ENCODE results near the gene KIAA1755. TPM values are rescaled to one million over a fixed set of nuclear protein-coding genes. Genes with fewer than 3 reads are reported as not detected.
A peak's percentile ranks its signal among the peaks of the same experiment; 100 is the strongest.

The KIAA1755 gene
- total RNA-seq, 1 donor from 2014 or later = 0.22 TPM

GRCh38 chr20:38220587-38221118, 39.9 kb downstream of the KIAA1755 start:
- H2AFZ ChIP-seq (replicated peaks) = no peak overlapping the region
- Mint-ChIP-seq H3K27ac (no peak overlapping the region), H3K4me1 (peaks cover 12% of the 10 kb centered on the region), H3K27me3 (ENCODE audit: insufficient read depth, low read depth) (peaks cover 3% of the 10 kb centered on the region), H3K36me3 (no peaks in the 10 kb centered on the region), H3K4me3 (peak overlapping the region; percentile 53), H3K9me3 (no peaks in the 10 kb centered on the region)
- TF ChIP-seq CTCF (IDR thresholded peaks at IDR 0.05) (no peak), EZH2phosphoT487 (IDR thresholded peaks at IDR 0.05) (no peak), EZH2 (IDR thresholded peaks at IDR 0.05) (no peak)
- no peaks in the 10 kb centered on the region for H3K79me2 ChIP-seq (ENCODE audit: low read depth)
- no peaks in the 10 kb centered on the region for H3K27me3 ChIP-seq
- H3K4me3 ChIP-seq = no peak overlapping the region
- H3K4me1 ChIP-seq = no peaks in the 10 kb centered on the region
- H3K9me3 ChIP-seq (ENCODE audit: low read depth) = no peaks in the 10 kb centered on the region
- H3K4me2 ChIP-seq = peak overlapping the region; percentile 44
- no peaks in the 10 kb centered on the region for H4K20me1 ChIP-seq (ENCODE audit: low read depth)
- H3K9ac ChIP-seq = no peak overlapping the region
- H3K27ac ChIP-seq = no peak overlapping the region
- H3F3A ChIP-seq (ENCODE audit: low read depth) = no peaks in the 10 kb centered on the region
- no peak for DNase-seq (ENCODE audit: low spot score)
- H3K36me3 ChIP-seq = no peaks in the 10 kb centered on the region

GRCh38 chr20:38219006-38219950, 41.3 kb downstream of the KIAA1755 start:
- Mint-ChIP-seq H3K27me3 (ENCODE audit: insufficient read depth, low read depth) (no peaks in the 10 kb centered on the region), H3K4me3 (no peak overlapping the region), H3K9me3 (no peaks in the 10 kb centered on the region), H3K27ac (no peak overlapping the region), H3K36me3 (no peaks in the 10 kb centered on the region), H3K4me1 (peaks cover 12% of the 10 kb centered on the region)
- Histone ChIP-seq H3K9ac (no peak overlapping the region), H3K4me3 (no peak overlapping the region), H3K27ac (no peak overlapping the region), H3K79me2 (ENCODE audit: low read depth) (no peaks in the 10 kb centered on the region), H3K4me1 (no peaks in the 10 kb centered on the region), H3K36me3 (no peaks in the 10 kb centered on the region), H2AFZ (replicated peaks) (no peak overlapping the region), H3F3A (ENCODE audit: low read depth) (no peaks in the 10 kb centered on the region), H3K4me2 (no peak overlapping the region), H3K27me3 (no peaks in the 10 kb centered on the region), H3K9me3 (ENCODE audit: low read depth) (no peaks in the 10 kb centered on the region), H4K20me1 (ENCODE audit: low read depth) (no peaks in the 10 kb centered on the region)
- no peak for DNase-seq (ENCODE audit: low spot score)
- TF ChIP-seq EZH2 (IDR thresholded peaks at IDR 0.05) (no peak), EZH2phosphoT487 (IDR thresholded peaks at IDR 0.05) (no peak), CTCF (IDR thresholded peaks at IDR 0.05) (no peak)

GRCh38 chr20:38218566-38218885, 42.0 kb downstream of the KIAA1755 start:
- Histone ChIP-seq H3K36me3 (no peaks in the 10 kb centered on the region), H3K27me3 (no peaks in the 10 kb centered on the region), H3K9me3 (ENCODE audit: low read depth) (no peaks in the 10 kb centered on the region), H3K27ac (no peak overlapping the region), H2AFZ (replicated peaks) (no peak overlapping the region), H3K4me3 (no peak overlapping the region), H3F3A (ENCODE audit: low read depth) (no peaks in the 10 kb centered on the region), H4K20me1 (ENCODE audit: low read depth) (no peaks in the 10 kb centered on the region), H3K4me2 (no peak overlapping the region), H3K4me1 (no peaks in the 10 kb centered on the region), H3K79me2 (ENCODE audit: low read depth) (no peaks in the 10 kb centered on the region), H3K9ac (no peak overlapping the region)
- H3K27ac Mint-ChIP-seq = no peak overlapping the region
- peaks cover 12% of the 10 kb centered on the region for H3K4me1 Mint-ChIP-seq
- no peaks in the 10 kb centered on the region for H3K27me3 Mint-ChIP-seq (ENCODE audit: insufficient read depth, low read depth)
- DNase-seq (ENCODE audit: low spot score) = no peak
- H3K36me3 Mint-ChIP-seq = no peaks in the 10 kb centered on the region
- H3K4me3 Mint-ChIP-seq = no peak overlapping the region
- TF ChIP-seq EZH2 (IDR thresholded peaks at IDR 0.05) (no peak), EZH2phosphoT487 (IDR thresholded peaks at IDR 0.05) (no peak), CTCF (IDR thresholded peaks at IDR 0.05) (no peak)
- no peaks in the 10 kb centered on the region for H3K9me3 Mint-ChIP-seq

All from neural progenitor cell (in vitro differentiated cells).